Left ventricle myocardium inferior (tissue), 1 donor: ENCODE results near the gene C1orf116. TPM values are rescaled to one million over a fixed set of nuclear protein-coding genes. Genes with fewer than 3 reads are reported as not detected.

ENCODE experiments used
- DNase-seq: peaks from one replicate; pipeline ENCODE4 v3.0.0-alpha.2; 2020
- H3K27ac ChIP-seq: fragments of 200-600 bp; replicated peaks from 2 replicates; pipeline ENCODE4 v1.8.0; 2021
- H3K27me3 ChIP-seq: fragments of 200-600 bp; 2 replicates; pipeline ENCODE4 v1.8.0; 2021; ENCODE audit warnings: low read depth
- H3K36me3 ChIP-seq: fragments of 200-600 bp; 2 replicates; pipeline ENCODE4 v1.8.0; 2021
- H3K4me1 ChIP-seq: fragments of 200-600 bp; 2 replicates; pipeline ENCODE4 v1.8.0; 2021
- H3K4me3 ChIP-seq: fragments of 200-600 bp; 2 replicates; pipeline ENCODE4 v1.8.0; 2021; ENCODE audit warnings: mild to moderate bottlenecking, moderate library complexity
- H3K9me3 ChIP-seq: fragments of 200-600 bp; replicated peaks from 2 replicates; pipeline ENCODE4 v1.8.0; 2021
- CTCF ChIP-seq: fragments of 200-600 bp; IDR thresholded peaks from 2 replicates; pipeline ENCODE4 v1.8.0; 2021; ENCODE audit warnings: antibody characterized with exemption, mild to moderate bottlenecking, borderline replicate concordance
- intact Hi-C: fragments of 100-400 bp; cut with micrococcal nuclease; formaldehyde crosslinking; loops from one replicate; pipeline ENCODE4 v1.11.0; 2022
- total RNA-seq: library from RNA; stranded (reverse); fragmentation: NEBNext Ultra II Directional; extraction: Animal tissue kit (Norgen Biotek cat#: 25700); gene quantifications from one replicate; pipeline ENCODE4 v1.2.1, GENCODE V29; 2021
- donor health status: DM: no; HTN: yes; CAD: no; lungs with severe emphysema.

Gene C1orf116
- total RNA-seq, 1 donor from 2014 or later, result 0.74 TPM

DNA sequence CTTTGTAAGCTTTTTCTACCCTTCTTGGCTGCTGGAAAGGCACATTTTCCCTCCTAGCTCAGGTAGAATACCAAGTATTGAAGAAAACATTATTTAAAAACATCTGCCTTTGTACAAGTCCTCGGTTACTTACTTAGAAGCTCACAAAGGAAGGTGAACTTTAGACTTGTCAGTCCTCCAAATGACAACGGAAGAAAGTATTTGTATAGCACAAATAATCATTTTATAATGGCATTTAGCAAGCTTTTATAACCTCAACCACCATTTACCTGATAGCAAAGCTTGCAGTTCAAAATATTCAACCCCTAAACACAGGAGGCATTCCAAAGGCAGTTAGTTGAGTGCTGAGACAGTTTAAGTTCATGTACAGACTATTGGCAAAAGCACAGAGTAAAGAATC, 59.8 kb downstream of the C1orf116 start:
- Histone ChIP-seq H3K27me3 (peaks cover 39% of the 10 kb centered on the region), H3K4me1 (no peaks in the 10 kb centered on the region), H3K9me3 (no peaks in the 10 kb centered on the region), H3K36me3 (no peaks in the 10 kb centered on the region), H3K4me3 (no peak overlapping the region), H3K27ac (no peak overlapping the region)
- DNase-seq, result no peak
- no peak for TF ChIP-seq CTCF
- intact Hi-C loops, result no loop called here

GRCh38 chr1:206971029-206971655, 61.4 kb downstream of the C1orf116 start:
- Histone ChIP-seq H3K27me3 (peaks cover 39% of the 10 kb centered on the region), H3K4me3 (no peak overlapping the region), H3K4me1 (no peaks in the 10 kb centered on the region), H3K36me3 (no peaks in the 10 kb centered on the region), H3K9me3 (no peaks in the 10 kb centered on the region), H3K27ac (no peak overlapping the region)
- no peak for TF ChIP-seq CTCF
- intact Hi-C loops, result no loop called here
- DNase-seq, result no peak

DNA sequence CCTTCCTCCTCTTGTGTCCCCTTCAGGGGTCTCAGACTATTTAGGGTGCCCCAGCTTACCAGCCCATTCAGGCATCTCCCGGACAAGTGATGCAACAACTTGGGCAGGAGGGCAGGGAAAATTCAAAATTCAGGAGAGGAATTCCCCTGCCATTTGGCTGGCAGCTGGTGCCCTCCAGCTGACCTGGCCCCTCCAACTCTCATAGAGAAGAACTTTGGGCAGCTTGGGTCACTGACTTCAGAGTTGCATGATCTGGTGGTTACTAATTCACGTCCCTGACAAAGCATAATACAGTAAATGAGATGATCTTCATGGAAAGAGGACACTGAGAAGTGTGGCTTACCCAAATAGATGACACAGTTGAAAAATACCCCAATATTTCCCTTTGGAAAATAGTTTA, 62.1 kb downstream of the C1orf116 start, which contains the start of gene FCAMR:
Gene FCAMR, minus strand, starts transcription at position 15 of the 400 bp plus-strand sequence. CDS start 335 bp downstream, outside the sequence.
- H3K27me3 ChIP-seq, result peaks cover 39% of the 10 kb centered on the region
- H3K9me3 ChIP-seq, result no peaks in the 10 kb centered on the region
- H3K4me1 ChIP-seq, result no peaks in the 10 kb centered on the region
- no peak for TF ChIP-seq CTCF
- no peak within 1 kb of the TSS for H3K4me3 ChIP-seq
- intact Hi-C loops, result no loop called here
- H3K27ac ChIP-seq, result no peak within 1 kb of the TSS
- no peak for DNase-seq
- H3K36me3 ChIP-seq, result no peaks in the 10 kb centered on the region

GRCh38 chr1:206969090-206969489, 63.5 kb downstream of the C1orf116 start:
- H3K4me3 ChIP-seq, result no peak overlapping the region
- intact Hi-C loops, result no loop called here

More at GRCh38 chr1:206969090-206969489, 63.5 kb downstream of the C1orf116 start:
- Histone ChIP-seq H3K4me1 (no peaks in the 10 kb centered on the region), H3K27ac (no peak overlapping the region), H3K27me3 (peaks cover 39% of the 10 kb centered on the region), H3K9me3 (no peaks in the 10 kb centered on the region), H3K36me3 (no peaks in the 10 kb centered on the region)
- TF ChIP-seq CTCF, result no peak
- no peak for DNase-seq

Other genes with a start within 250 kb of the C1orf116 start
- not detected for gene IL20, start 167.1 kb downstream of the C1orf116 start, total RNA-seq
- not detected for gene IL24, start 135.3 kb downstream of the C1orf116 start, total RNA-seq
- 3.3 TPM for gene FCMR, start 110.8 kb downstream of the C1orf116 start, total RNA-seq
- 0.91 TPM for gene PIGR, start 86.3 kb downstream of the C1orf116 start, total RNA-seq
- gene FCAMR, start 62.3 kb downstream of the C1orf116 start, total RNA-seq, result not detected
- gene YOD1, start 18.5 kb upstream of the C1orf116 start, total RNA-seq, result 4.2 TPM
- 107 TPM for gene PFKFB2, start 20.5 kb upstream of the C1orf116 start, total RNA-seq
- 0.30 TPM for gene C4BPB, start 56.1 kb upstream of the C1orf116 start, total RNA-seq
- not detected for gene C4BPA, start 71.5 kb upstream of the C1orf116 start, total RNA-seq